Prostate gland (tissue), 2 donors: ENCODE data around the gene EVI5. TPM values are rescaled to one million over a fixed set of nuclear protein-coding genes. Genes with fewer than 3 reads are reported as not detected.

Experiments
- DNase-seq: peaks from one replicate; pipeline ENCODE4 v3.0.0-alpha.2; 2019; ENCODE audit warnings: low spot score
- H3K27ac ChIP-seq, 2 donors: fragments of 200-600 bp; sonication (generic); 2 replicates each; pipeline ENCODE4 v1.5.1; 2017 to 2019
- H3K27me3 ChIP-seq: fragments of 200-600 bp; sonication (generic); replicated peaks from 2 replicates; pipeline ENCODE4 v1.5.1; 2019; ENCODE audit not compliant: insufficient read depth
- H3K36me3 ChIP-seq, 2 donors: fragments of 200-600 bp; sonication (generic); 1 replicate in 1 of 2; 2 replicates in 1 of 2; pipeline versions ENCODE4 v1.5.1 to v1.8.1; 2017 to 2019
- H3K4me1 ChIP-seq: fragments of 200-600 bp; sonication (generic); replicated peaks from 2 replicates; pipeline ENCODE4 v1.5.1; 2019
- H3K4me3 ChIP-seq, 2 donors: fragments of 200-600 bp; sonication (generic); 2 replicates each; pipeline ENCODE4 v1.5.1; 2017 to 2019
- H3K9me3 ChIP-seq: fragments of 200-600 bp; sonication (generic); 2 replicates; pipeline ENCODE4 v1.5.1; 2017
- CTCF ChIP-seq, 4 experiments: fragments of 200-600 bp in 2 of 4; fragments of 450-650 bp in 2 of 4; sonication (generic) in 2 of 4; IDR thresholded peaks; 1 replicate in 3 of 4; 2 replicates in 1 of 4; pipeline ENCODE4 v1.5.1; 2016 to 2019; ENCODE audit warnings: antibody characterized with exemption in 4 of 4, mild to moderate bottlenecking in 2 of 4, moderate library complexity in 2 of 4
- POLR2A ChIP-seq: fragments of 450-650 bp; IDR thresholded peaks from one replicate; pipeline ENCODE4 v1.6.1; 2016; ENCODE audit warnings: antibody characterized with exemption, mild to moderate bottlenecking
- POLR2AphosphoS5 ChIP-seq: sonication (generic); formaldehyde crosslinking; IDR thresholded peaks from one replicate; pipeline ENCODE4 v1.6.1; 2017; ENCODE audit warnings: antibody characterized with exemption
- WGBS: methylation state at CpG from one replicate; pipeline ENCODE4 v1.1.5; 2018; 5-methylcytosine and 5-hydroxymethylcytosine counted together
- intact Hi-C: fragments of 100-400 bp; cut with DNase I; formaldehyde crosslinking; loops from one replicate; pipeline ENCODE4 v1.14.2; 2022
- total RNA-seq, 2 donors: library from RNA; depleted of rRNA; stranded (reverse); fragments of >200 nt; gene quantifications; one replicate each; pipeline ENCODE4 v1.1.0, GENCODE V29; 2016

Gene EVI5
- total RNA-seq, 2 donors from 2014 or later = 22.2 to 38.6 TPM

GRCh38 chr1:92484472-92485380 is 300.2 kb downstream of the EVI5 start:
- Histone ChIP-seq H3K4me3 (peak overlapping the region; percentile 30 to 38), H3K36me3 (no peaks in the 10 kb centered on the region), H3K27me3 (peaks cover 51% of the 10 kb centered on the region), H3K27ac (no peak overlapping the region), H3K9me3 (no peaks in the 10 kb centered on the region), H3K4me1 (peaks cover 17% of the 10 kb centered on the region)
- WGBS = 3% methylated on average over 41 of the region's 65 CpGs
- DNase-seq = no peak
- TF ChIP-seq POLR2A (no peak), POLR2AphosphoS5 (no peak), CTCF (IDR thresholded peaks at IDR 0.05) (no peak)
- intact Hi-C loops = no loop called here

GRCh38 chr1:92483610-92484471 is 301.1 kb downstream of the EVI5 start:
- TF ChIP-seq POLR2AphosphoS5 (no peak), POLR2A (no peak), CTCF (IDR thresholded peaks at IDR 0.05) (no peak)
- Histone ChIP-seq H3K27me3 (peaks cover 53% of the 10 kb centered on the region), H3K27ac (no peak overlapping the region)

GRCh38 chr1:92482665-92483609 is 302.0 kb downstream of the EVI5 start:
- Histone ChIP-seq H3K27me3 (peaks cover 53% of the 10 kb centered on the region), H3K4me1 (peaks cover 17% of the 10 kb centered on the region), H3K27ac (no peak overlapping the region), H3K9me3 (no peaks in the 10 kb centered on the region), H3K4me3 (peak overlapping the region; percentile 30 to 38), H3K36me3 (no peaks in the 10 kb centered on the region)
- no peak for DNase-seq
- TF ChIP-seq POLR2A (no peak), POLR2AphosphoS5 (no peak), CTCF (IDR thresholded peaks at IDR 0.05) (no peak)
- intact Hi-C loops = no loop called here
- 3% methylated on average over 57 of the region's 62 CpGs for WGBS

More at GRCh38 chr1:92483610-92484471, 301.1 kb downstream of the EVI5 start:
- Histone ChIP-seq H3K4me3 (peak overlapping the region; percentile 30 to 38), H3K36me3 (no peaks in the 10 kb centered on the region), H3K4me1 (peaks cover 17% of the 10 kb centered on the region), H3K9me3 (no peaks in the 10 kb centered on the region)
- intact Hi-C loops = no loop called here
- no peak for DNase-seq
- 3% methylated on average over 55 of the region's 56 CpGs for WGBS

- WGBS = 10% methylated on average over 39 of the region's 39 CpGs
- Histone ChIP-seq H3K36me3 (no peaks in the 10 kb centered on the region), H3K27ac (no peak overlapping the region), H3K9me3 (no peaks in the 10 kb centered on the region), H3K4me3 (peak overlapping the region; percentile 3 to 38), H3K27me3 (peaks cover 53% of the 10 kb centered on the region), H3K4me1 (peaks cover 17% of the 10 kb centered on the region)
- intact Hi-C loops = no loop called here
- DNase-seq = no peak
- no peak for TF ChIP-seq CTCF (IDR thresholded peaks at IDR 0.05)
- TF ChIP-seq POLR2AphosphoS5 = no peak
- TF ChIP-seq POLR2A = no peak
Measured at GRCh38 chr1:92481971-92482664, 302.8 kb downstream of the EVI5 start.
